ENCODE data around the gene TMEM178A.

The TMEM178A gene

DNA sequence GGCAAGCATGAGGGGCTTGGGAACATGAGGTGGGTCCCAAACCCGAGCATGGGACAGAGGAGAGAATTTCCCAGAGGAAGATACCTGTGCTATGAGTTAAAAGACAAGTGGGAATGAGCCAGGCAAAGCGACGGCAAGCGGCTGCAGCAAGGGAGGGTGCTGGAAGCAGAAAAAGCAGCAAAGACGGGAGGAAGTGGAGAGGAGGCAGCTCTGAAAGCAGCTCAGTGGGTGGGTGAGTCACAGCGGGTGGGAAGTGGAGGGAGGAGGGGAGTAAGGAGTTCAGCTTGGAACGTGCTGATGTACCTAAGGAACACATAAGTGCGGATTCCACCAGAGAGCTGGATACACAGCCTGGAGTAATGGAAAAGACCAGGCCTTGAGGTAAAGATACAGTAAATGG lies 71.9 kb downstream of the TMEM178A start:
- H3K27ac ChIP-seq = no peak overlapping the region

GRCh38 chr2:39738936-39739335 lies 73.2 kb downstream of the TMEM178A start:
- H3K27ac ChIP-seq = no peak overlapping the region
- no peak for TF ChIP-seq CTCF (IDR thresholded peaks at IDR 0.05)
- TF ChIP-seq ZFX (IDR thresholded peaks at IDR 0.05; ENCODE audit: borderline replicate concordance) = no peak

More for the DNA sequence above, 71.9 kb downstream of the TMEM178A start:
- no peak for TF ChIP-seq ZFX (IDR thresholded peaks at IDR 0.05; ENCODE audit: borderline replicate concordance)
- no peak for TF ChIP-seq CTCF (IDR thresholded peaks at IDR 0.05)

DNA sequence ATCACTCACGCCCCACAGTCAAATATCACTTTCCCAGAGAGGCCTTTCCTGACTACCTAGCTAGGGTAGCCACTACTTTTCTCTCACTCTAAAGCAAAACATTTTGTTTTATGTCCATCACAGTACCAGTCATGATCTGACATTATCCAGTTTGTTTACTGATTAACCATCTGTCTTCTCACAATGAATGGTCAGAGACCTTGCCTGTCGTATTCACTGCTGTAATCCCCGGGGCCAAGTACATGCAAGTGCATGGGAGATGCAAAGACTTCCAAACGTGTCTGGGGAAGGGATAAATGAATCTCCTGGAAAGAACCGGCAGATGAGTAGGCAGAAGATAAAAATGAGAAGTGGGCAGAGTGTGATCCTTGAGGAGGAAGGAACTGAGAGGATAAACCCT lies 73.7 kb downstream of the TMEM178A start:
- H3K27ac ChIP-seq = no peak overlapping the region
- TF ChIP-seq CTCF (IDR thresholded peaks at IDR 0.05) (no peak), ZFX (IDR thresholded peaks at IDR 0.05; ENCODE audit: borderline replicate concordance) (no peak)

- TF ChIP-seq CTCF (IDR thresholded peaks at IDR 0.05) (no peak), ZFX (IDR thresholded peaks at IDR 0.05; ENCODE audit: borderline replicate concordance) (no peak)
Measured at GRCh38 chr2:39741871-39742270, 76.2 kb downstream of the TMEM178A start.

DNA sequence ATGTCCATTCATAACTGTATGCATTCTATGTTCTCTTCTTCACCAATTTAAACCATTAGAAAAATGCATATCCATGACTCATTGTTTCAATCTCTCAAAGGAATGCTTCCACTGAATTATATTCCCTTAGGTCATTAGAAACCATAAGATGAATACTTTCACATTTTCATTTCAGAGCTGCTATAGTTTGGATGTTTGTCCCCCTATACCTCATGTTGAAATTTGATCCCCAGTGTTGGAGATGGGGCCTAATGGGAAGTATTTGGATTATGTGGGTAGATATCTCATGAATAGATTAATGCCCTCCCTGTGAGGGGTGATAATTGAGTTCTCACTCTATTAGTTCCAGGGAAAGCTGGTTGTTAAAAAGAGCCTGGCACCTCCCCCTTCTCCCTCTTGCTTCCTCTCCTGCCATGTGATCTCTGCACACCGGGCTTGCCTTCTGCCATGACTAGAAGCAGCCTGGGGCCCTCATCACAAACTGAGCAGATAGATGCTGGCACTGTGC lies 77.6 kb downstream of the TMEM178A start:
- no peak for TF ChIP-seq CTCF (IDR thresholded peaks at IDR 0.05)
- TF ChIP-seq ZFX (IDR thresholded peaks at IDR 0.05; ENCODE audit: borderline replicate concordance) = no peak
- H3K27ac ChIP-seq = no peak overlapping the region

More at GRCh38 chr2:39741871-39742270, 76.2 kb downstream of the TMEM178A start:
- no peak overlapping the region for H3K27ac ChIP-seq

DNA sequence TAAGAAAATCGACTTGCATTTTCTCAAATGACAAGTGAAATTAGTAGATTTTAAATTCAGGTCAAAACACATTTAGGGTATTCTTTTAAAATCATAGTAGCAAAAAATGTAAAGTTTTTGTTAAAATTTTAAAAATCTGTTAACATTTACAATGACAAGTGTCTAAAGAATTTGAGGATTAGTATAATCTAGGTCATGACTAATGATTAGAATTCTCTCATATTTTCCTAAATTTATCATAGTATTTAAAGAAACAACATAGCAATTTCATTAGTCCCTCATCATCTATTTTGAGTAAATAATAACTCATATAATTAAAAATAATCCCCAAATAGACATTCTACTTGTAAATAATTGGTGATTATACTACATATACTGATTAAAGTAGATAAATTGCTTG lies 89.7 kb downstream of the TMEM178A start:
- H3K27ac ChIP-seq = no peak overlapping the region
- no peak for TF ChIP-seq CTCF (IDR thresholded peaks at IDR 0.05)
- TF ChIP-seq ZFX (IDR thresholded peaks at IDR 0.05; ENCODE audit: borderline replicate concordance) = no peak

DNA sequence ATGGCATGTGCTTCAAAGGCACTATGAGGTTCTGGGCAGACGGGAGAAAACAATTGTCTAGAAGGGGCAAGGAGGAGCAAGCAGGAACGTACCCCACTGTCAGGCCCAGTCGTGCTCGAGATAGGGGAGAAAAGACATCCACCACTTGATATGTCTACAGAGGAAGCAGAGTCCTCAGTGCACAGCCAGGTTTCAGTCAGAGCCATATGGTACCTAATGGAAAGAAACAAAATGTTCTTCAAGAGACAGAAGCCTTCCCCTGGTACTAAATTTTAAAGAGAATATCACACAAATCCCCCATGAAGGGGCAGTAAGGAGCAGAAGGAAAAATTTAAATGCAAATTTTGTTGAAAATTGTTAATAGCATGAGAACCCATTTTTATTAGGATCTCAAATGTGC lies 91.4 kb downstream of the TMEM178A start:
- H3K27ac ChIP-seq = no peak overlapping the region
- no peak for TF ChIP-seq CTCF (IDR thresholded peaks at IDR 0.05)
- no peak for TF ChIP-seq ZFX (IDR thresholded peaks at IDR 0.05; ENCODE audit: borderline replicate concordance)

Data from 22Rv1 (cell line).